Stimulated activated CD8-positive, alpha-beta memory T cell treated with anti-CD3 and anti-CD28 coated beads, Interleukin-7, amount 100 ng/mL, for 4 hours (primary cell): ENCODE measurements around the gene ATP1B3.
"Not testable (repeated sequence)": the region's sequence is repeated elsewhere in the genome, so short reads cannot be mapped to it uniquely, and the experiment has no call there.

Source experiments
- DNase-seq, 2 donors: peaks; one replicate each; pipeline ENCODE4 v3.0.0-alpha.2; 2020; ENCODE audit warnings: low read depth in 2 of 2

ATP1B3 gene

DNA sequence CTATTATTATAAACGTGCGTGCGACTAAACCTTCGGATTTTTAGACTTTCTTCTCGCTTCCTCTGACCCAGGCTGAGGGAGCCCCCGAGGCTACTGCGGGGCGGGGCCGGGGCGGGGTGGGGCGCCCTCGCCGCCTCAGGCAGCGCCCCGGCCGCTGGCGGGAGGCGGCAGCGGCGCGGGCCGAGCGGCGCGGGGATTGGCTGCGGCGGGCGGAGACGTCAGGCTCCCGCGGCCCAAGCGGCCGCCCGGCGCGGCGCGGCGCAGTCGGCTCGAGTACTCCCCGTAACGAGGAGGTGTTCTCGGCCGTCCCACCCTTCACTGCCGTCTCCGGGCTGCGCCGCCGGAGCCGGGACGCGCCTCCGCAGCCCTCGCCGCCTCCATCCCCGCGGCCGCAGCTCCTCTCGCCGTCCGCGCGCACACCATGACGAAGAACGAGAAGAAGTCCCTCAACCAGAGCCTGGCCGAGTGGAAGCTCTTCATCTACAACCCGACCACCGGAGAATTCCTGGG lies at the start of gene ATP1B3:
TSS of gene ATP1B3 (plus strand) at position 263 of the 510 bp plus-strand sequence. CDS start at position 422, 159 bp downstream.
- peak; percentile 60 to 82 for DNase-seq

DNA sequence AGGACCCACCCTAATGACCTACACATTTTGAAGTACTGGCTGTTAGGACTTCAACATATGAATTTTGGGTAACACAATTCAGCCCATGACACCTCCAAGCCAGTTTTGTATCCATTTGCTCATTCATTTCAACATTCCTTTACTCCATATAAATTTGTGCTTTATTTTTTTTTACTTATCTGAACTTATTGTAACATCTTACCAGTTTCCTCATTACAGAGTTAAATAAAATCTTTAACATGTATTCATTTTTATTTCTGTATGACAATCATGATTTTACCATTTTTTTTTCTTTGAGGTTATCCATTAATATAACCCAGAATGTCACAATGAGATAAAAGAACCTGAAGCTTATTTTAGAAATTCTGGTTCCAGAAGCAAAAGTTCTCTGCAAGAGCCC lies 48.0 kb upstream of the ATP1B3 start:
- DNase-seq: no peak

DNA sequence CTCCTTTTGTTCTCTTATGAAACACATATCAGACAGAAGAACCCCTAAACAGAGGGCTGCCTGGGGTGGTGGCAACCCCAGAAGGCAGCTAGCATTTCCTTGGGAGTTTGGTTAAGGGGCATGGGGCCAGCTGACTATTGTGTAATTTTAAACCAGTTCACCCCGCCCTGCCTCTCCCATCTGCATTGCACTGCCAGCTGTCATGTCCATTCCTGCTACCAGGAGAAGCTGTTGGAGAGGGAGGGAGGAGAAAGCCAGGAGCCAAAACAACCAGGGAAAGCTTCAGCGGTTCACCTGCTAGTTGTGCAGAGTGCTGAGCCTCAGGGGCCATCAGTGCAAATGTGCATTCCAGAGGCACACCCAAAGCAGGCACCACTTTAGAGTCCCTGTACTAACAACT lies 47.6 kb upstream of the ATP1B3 start:
- DNase-seq: no peak

DNA sequence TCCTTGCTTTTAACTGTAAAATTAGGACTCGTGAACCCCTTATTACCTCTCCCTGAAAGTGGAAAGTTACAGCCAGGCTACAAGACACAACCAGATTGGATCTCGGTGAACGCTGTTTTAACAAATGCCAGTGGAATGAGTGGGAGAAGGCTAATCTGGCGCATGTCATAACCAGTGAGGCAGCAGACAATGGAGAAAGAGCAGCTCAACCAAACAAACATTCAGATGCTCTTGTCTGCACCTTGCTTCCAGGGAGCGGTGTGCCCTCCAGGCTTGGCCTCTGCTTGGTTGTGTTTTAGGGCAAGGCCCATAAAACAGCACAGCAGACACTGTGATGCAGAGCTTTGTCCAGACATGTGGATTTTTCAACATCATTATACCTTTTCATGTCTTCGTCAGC lies 45.9 kb upstream of the ATP1B3 start:
- no peak for DNase-seq

DNA sequence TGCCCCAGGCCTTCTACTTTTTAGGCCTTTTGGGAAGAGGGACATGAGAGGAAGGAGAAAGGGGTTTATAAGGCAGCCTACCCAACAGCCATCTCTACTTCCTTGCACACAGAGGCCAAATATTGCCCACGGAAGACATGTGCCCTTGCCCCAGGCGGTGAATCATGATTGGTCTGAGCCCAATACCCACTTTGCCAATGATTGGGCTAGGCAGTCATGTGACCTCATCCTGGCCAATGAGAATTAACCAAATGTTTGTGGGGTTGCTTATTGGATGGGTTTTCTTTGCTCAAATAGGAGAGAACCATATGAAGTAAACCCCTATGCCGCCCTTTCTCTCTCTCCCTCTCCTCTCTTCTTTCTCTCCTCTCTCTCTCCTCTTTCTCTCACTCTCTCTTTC lies 42.2 kb upstream of the ATP1B3 start:
- no peak for DNase-seq

DNA sequence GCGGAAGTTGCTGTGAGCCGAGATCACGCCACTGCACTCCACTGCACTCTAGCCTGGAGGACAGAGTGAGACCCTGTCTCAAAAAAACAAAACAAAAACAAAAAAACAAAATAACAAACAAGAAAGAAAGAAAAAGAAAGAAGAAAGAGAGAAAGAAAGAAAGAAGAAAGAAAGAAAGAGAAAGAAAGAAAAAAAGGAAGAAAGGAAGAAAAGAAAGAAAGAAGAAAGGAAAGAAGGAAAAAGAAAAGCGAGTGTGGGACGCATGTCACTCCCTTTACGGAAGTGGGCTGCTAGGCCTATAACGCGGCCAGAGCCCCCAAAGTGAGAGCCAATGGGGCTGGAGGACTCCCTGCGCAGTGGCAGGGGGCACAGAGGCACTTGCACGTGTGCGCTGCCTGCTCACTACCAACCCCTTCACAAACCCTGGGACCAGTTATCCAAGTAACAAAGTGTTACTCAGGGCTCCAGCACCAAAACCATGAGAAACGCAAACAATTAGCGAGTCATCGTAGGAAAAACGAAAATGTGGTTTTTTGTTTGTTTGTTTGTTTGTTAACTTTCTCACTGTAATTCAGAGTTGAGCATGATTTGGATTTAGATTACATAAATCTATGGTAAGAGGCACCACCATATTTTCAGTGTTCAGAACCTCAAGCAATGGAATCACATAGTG lies 40.8 kb upstream of the ATP1B3 start:
- DNase-seq: no peak

DNA sequence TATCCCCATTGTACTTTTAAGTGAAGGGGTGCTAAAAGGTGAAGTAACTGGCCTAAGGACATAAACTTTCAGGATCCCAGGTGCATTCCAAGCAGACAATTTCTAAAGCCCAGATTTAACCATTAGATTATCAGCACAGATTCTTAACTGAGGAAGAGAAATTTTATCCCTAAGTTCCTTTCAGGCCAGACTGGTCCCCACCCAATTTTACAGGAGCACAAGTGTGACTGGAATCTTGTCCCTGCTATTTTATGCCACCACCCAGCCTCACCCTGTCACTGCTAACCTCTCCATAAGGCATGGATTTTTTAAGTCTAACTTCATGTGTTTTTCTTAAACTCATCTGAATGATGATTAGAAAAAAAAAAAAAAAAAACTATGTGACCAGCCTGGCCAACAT lies 37.1 kb upstream of the ATP1B3 start:
- no peak for DNase-seq

DNA sequence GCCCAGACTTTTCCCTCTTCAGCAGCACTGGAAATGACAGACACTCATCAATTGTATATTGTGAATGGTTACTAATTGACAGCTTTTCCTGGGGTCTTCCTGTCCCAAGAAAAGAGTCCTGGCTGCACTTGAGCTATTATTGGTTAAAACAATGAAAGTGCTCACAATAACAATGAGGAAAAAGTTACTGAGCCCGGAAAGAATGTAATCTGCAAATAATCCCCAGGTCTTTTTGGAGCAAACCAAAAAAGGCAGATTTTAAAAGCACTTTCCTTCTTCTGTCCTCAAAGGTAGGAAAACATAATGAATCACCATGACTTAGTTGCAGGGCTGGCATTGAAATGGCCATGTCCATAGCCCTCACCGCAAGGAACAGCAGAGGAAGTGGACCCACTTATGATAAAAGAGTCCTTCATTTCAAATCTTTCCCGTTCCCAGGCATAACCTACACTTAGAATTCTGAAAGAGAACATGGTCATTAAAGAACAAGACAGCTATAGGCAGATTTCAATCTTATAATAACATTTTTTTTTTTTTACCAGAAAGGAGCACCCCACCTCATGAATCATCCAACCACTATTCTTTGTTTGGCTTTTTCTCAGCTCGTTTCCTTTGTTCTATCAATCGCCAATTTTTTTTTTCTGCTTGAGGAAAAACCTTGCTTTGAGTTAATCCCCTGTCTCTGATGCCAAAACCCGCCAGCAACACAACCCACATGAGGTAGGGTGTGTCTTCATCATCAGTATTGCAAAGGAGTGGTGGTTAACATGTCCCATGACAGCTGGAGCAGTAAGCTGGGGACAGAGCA lies 35.5 kb upstream of the ATP1B3 start:
- no peak for DNase-seq

DNA sequence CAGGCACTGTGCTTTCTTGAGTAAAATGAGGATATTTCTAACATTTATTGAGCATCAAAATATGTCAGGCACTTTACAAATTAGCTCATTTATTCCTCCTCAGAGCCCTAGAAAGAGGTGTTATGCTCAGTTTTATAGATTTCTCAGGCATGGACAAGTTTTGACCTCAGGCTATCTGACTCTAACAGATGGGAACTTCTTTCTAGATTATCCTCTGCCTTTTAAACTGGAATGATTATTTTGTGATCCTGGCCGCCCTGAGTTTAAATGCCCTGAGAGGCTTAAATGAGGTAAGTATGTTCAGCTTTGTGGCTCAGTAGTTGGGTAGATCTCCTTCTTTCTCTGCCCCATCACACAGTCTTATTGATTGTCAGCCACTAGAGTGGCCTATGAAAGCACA lies 32.3 kb upstream of the ATP1B3 start:
- no peak for DNase-seq

DNA sequence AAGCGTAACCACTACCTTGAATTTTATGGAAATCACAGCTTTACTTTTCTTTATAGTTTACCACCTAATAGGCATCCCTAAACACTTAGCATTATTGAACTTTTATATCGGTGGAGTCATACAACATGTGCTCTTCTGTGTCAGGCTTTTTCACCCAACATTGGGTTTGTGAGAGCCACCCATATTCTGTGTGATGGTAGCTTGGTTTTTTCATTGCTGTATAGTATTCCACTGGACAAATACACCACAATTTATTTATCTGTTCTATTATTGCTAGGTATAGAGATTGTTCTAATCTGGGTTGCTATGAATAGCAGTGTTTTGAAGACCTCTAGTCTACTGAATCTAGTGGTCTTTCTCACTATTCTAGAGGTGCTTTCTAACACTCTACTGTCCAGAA lies 31.6 kb upstream of the ATP1B3 start:
- no peak for DNase-seq

DNA sequence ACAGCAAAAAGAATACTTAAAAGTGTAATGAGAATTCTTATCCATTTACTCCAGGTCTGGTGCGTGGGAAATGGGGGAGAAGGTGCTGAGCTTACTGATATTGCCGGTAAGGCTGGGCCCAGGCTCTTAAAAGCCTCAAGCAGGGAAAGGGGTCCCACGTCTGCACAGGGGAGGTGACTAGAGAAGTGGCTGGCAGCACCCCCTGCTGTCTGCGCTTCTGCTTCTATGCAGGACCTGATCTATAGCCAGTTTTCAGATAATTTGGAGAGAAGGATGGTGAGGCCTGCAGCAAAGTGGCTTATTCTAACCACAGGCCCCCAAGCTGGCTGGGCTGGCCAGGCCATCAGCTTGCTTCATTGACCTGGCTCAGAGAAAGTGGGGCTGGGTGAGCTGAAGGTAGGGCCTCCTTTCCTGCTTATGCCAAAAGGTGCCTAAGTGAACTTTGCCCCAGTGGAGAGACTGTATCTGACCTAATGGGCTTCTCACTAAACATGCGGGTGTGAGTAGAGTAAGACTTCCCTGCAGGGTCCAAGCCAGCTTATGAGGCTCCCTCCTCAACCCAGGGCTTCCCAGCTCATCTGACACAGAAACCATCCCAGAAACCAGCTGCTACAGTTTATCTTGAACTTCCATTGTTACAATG lies 30.9 kb upstream of the ATP1B3 start:
- DNase-seq: peak; percentile 13 to 22

DNA sequence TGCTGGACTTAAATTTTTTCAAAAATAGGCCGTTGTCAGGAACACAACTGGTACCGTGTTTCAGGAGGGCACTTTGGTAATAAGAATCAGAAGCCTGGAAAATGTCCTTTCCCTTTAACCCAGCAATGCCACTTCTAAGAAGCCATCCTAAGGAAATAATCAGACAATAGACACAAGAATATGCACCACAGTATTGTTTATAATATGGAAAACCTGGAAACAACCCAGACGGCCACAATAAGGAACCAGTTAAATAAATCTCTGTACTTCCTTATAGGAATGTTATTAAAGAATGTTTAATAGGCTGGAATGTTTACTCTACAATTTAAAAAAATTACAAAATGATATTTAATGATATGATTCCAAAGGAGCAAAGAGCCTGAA lies 30.4 kb upstream of the ATP1B3 start:
- DNase-seq: no peak

DNA sequence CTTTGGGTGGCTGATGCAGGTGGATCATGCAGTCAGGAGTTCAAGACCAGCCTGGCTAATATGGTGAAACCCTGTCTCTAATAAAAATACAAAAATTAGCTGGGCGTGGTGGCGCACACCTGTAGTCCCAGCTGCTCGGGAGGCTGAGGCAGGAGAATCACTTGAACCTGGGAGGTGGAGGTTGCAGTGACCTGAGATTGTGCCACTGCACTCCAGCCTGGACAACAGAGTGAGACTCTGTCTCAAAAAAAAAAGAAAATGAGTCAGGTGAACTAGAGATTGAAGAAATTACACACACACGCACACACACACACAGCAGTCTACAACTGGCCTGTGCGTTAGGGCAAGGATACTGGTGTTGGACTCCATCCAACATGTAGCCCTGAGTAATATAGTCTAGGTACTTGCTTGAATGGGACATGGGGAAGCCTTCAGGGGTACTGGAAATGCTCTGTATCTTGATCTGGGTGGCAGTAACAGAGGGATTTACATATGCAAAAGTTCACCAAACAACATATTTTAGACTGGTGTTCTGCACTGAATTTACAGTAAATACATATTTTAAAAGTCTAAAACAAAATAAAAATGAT lies 28.2 kb upstream of the ATP1B3 start:
- not testable (repeated sequence) for DNase-seq

DNA sequence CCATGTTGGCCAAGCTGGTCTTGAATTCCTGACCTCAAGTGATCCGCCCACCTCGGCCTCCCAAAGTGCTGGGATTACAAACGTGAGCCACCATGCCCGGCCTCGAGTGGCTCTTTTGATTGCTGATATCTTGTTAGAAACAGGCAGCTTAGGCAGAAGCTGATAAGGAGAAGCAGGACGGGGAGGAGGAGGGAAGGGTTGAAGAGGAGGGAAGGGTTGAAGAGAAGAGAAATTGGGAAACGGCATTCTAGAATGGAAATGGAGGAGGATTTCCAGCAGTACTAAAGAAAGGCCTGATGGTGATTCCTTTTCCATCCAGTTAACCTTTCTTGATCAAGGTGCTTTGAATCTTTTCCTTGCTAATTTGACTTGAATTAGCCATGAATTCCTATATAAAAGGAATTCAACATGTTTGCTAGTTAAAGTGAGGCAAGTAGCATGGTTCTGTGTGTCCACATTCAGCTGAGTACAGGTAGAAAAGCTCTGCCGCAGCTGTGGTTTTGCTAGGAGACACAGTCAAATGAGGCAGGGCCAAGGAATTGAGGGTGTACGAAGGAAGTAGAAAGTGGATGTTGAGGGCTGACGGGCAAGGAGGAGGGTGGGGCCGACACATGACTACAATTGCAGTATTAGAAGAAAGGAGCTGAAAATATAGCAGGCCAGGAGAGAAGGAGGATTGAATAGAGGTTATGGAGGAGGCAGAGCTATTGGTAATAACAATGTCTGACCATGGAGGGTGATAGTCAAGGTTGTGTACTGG lies 27.2 kb upstream of the ATP1B3 start:
- DNase-seq: no peak

DNA sequence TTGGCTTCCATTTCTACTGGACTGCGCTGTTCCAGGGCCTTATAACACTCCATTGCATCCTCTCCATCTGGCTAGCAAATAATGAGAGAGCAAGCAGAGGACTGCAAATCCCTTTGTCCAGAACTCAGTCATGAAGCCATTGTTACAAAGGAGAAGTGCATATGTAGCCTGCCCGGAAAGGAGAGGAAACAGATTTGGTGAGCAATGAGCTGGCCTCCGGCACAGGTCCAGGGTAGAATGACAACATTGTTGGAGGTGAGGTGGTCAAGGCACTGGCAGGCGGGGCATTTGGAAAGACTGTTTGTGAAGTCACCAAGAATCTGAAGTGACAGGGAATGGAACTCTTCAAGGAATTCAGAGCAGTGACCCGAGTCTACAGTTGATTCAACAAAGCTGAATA lies 25.0 kb upstream of the ATP1B3 start:
- DNase-seq: no peak

DNA sequence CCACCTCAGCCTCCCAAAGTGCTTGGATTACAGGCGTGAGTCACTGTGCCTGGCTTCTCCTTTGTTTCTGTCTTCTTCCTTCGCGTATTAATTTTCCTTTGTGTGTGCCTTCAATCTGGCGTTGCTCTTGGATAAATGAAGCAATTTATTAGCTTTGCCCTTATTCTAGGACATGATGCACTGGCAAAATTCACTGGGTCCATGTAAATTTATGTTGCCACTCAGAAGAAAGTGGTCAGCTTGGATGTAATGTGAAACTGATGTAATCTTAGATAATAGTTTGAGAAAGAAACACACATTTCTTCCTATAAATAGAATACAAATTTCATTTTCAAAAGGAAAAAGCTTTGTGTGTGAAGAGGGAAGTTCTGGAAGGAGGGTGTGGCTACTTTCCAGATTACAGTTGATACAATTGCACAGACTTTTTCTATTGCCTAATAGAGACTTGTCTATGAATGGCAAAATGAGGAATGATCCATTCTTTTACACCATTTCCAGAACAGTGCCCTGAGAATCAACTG lies 23.3 kb upstream of the ATP1B3 start:
- no peak for DNase-seq

DNA sequence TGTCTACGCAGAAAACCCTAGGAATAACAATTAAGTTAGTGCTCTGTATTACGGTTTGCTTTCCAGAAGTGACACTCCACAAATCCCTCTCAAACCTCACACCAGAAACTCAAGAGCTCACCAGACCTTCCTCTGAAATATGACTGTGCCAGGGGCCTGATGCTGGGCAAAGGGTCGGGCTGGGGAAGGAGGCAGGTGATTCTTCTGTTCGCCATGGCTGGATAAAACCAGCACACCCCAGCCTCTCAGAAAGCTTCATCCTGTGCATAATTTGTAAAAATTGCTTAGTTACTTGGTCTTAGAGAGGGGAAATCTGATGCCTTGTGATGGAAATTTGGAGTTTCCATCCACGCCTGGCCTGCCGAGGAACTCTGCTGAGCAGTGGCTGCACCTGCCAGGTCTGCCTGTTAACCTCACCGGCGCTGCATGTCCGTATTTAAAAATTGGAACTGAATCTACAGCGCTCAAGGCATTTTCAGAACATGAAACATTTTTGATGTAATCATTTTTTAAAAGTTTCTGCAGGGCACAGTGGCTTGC lies 22.7 kb upstream of the ATP1B3 start:
- DNase-seq: no peak

DNA sequence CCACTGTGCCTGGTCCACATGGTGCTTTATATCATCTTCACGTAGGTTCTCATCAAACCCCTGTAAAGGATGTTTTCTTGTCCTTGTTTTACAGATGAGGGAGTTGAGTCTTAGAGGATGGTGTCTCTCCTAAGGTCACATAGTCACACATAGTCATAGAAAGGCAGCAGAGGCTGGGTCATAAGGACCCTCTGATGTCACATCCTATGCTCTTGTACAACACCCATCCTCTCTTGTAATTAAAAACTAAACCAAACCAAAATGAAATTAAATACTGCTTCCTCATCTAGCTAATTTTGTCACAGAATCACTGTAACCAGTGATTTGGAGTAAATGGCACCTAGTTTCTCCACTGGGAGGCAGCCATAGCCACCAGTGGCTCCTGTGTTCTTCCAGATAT lies 21.8 kb upstream of the ATP1B3 start:
- DNase-seq: no peak

DNA sequence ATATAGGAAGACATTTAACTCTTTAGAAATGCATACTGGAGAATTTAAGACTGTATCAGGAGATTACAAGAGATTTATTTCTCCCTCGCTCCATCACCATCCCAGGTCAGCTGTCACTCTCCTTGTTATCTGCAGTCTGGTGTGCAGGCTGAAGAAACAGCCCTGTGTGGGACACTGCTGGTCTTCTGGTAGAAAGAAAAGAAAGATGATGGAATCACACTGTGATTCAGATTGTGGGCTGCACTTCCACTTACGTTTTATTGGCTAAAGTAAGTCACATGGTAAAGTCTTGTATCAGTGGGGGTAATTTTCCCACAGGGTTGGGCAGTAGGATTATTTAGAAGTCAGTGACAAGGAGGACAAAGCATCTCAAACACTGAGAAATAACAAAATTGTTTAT lies 18.1 kb upstream of the ATP1B3 start:
- no peak for DNase-seq

DNA sequence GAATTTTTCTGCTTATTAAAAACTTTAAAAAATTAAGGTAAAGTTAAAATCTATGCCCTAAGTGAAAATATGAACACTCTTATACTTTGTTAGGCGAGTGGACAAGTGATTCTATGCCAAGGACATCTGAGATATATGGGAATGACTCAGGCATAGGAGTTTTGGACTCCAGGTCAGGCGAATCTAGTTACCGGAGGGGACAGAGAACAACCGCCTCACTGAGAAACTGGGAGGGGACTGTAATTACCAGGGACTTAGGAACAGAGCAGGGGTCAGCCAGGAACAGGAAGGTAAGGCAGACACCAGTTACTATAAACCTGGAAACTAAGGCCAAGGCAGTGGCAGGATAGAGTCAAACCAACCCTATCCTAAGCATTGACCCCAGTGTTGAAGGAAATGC lies 16.8 kb upstream of the ATP1B3 start:
- DNase-seq: no peak

DNA sequence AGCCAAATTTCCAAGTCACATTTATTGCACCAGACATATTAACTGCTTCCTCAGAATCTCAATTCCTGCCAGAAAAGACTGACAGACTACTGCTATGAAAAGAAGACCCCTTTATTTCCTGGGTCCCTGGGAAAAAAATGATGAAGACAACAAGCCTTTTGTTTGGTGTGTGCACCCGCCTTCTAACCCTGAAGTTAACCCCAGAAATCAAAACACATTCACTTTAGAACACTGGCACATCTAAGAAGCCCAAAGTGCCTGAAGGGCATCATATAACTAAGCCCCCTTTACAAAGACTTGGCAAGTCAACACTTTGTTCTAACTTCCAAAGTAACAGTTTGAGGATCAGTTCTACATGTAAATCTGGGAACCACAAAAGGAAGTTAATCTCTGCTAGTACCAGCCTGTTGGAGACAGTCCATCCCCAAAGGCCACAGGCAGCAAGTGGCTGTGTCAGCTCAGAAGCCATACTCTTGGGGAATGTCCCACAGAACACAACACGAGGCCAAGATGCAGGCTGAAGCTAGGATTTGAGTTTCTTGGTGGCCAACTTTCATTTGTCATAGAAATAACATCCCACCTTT lies 16.3 kb upstream of the ATP1B3 start:
- no peak for DNase-seq
